C1 segment of cervical spinal cord (tissue), 14 donors: ENCODE data around the gene ARID1A.

Source experiments
- DNase-seq, 14 donors: peaks; one replicate each; lab custom pipeline; 2025; lab: John Stamatoyannopoulos, UW

ARID1A gene

DNA sequence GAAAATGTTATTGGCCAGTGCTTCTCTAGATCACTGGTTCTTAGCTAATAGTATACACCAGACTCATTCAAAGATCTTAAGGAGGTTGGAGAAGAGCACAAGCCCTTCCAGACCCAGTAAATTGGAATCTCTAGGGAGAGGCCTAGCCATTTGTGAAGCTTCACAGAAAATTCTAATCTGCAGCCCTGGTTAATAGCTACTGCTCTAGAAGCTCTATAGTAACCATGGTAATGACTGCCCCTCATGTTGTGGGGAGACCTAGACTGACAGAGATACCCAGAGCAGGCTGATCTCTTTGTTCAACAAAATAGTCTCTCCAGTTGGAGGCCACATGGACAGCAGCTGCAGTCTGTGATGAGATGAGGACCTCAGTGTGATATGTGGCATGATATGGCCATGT is 31.7 kb downstream of the ARID1A start:
- no peak for DNase-seq

DNA sequence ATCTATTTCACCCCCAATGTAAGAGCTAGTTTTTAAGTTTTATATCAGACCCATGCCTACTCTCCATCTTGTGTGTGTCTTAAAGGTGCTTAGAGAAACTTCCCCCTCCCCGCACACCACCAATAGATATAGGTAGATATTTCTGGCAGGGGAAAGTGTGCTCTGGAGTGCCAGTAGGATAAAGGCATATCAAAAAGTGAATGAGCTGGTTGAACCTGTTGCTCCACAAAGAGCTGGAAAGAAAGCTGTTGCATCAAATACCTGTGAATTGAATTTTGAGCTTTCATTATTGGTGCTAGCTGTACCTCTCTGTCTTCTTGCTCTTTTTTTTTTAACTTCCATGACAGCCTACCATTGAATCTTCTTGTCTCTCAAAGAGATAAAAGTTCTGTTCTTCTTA is 32.8 kb downstream of the ARID1A start:
- DNase-seq: no peak

DNA sequence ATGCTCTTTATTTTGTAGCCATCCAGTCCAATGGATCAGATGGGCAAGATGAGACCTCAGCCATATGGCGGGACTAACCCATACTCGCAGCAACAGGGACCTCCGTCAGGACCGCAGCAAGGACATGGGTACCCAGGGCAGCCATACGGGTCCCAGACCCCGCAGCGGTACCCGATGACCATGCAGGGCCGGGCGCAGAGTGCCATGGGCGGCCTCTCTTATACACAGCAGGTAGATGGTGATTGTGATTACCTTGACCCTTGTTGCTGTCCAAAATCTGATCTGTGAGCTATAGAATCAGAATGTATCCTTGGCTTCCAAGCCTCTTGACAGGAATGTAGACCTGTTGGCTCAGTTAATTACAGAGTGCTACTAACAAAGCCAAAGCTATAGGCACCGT is 33.8 kb downstream of the ARID1A start:
- no peak for DNase-seq

DNA sequence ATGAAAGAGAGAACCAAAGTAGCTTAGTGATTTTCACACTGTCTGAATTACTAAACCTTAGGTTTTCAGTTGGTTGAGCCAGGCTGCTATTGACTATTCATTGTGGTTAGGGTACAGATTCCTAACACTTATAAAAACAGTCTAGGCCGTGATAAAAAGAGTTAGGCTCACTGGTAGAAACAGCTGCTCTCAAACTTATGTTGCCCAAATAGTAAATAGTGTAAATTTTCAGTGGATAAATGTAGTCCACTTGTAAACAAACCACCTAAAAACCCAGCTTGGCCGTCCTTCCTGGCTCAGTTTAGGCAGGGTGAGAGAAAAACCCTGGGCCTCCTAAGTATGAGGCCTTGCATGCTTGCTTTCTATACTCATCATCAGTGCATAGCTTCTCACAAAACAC is 34.9 kb downstream of the ARID1A start:
- no peak for DNase-seq

DNA sequence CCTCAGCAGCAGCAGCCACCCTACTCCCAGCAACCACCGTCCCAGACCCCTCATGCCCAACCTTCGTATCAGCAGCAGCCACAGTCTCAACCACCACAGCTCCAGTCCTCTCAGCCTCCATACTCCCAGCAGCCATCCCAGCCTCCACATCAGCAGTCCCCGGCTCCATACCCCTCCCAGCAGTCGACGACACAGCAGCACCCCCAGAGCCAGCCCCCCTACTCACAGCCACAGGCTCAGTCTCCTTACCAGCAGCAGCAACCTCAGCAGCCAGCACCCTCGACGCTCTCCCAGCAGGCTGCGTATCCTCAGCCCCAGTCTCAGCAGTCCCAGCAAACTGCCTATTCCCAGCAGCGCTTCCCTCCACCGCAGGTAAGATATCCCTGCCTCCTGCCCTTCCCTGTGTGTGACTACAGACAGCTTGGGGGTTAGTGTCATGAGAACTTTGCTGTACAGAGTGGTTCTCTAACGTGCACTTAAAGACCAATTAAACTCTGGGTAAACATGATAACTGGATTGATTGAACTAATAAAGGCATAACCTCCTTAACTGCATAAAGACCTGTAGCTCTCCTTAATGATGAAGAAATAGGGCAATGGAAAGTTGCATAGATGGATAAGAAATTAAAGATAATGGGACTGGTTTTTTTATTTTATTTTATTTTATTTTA is 35.6 kb downstream of the ARID1A start:
- DNase-seq: no peak

DNA sequence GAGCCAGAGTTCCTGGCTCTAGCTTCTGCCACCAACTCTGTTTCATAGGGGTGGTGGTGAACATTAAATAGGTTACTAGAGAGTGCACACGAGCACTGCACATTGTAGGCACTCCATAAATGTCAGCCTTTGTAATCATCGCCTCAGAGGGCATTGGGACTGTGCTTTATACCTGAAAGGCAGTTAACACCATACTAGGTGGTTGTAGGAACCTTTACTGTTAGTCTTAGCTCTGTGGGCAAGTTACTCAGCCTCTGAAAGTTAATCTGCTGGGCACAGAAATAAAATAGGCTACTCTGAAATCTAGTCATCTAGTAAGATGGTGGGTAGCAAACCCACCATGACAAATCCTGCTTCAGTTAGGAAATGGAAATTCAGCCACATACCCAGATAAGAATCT is 37.6 kb downstream of the ARID1A start:
- no peak for DNase-seq

DNA sequence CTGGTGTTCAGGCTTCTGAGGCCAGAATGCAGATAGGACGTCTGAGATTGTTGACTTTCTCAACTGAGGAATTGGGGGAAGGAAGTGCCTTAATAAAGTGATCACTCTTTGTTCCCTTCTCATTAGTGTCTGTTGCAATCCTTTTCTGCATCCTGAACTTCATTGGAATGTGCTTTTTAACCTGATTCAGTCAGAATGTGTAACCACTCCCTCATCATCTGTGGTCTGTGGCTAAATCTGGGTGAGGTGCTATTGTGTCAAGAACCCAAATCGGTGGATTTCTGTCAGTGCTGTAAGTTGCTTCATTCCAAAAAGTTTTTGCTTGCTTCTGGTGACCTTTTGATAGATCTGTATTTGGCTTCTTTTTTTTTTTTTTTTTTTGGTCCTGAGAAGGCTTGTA is 38.2 kb downstream of the ARID1A start:
- no peak for DNase-seq

DNA sequence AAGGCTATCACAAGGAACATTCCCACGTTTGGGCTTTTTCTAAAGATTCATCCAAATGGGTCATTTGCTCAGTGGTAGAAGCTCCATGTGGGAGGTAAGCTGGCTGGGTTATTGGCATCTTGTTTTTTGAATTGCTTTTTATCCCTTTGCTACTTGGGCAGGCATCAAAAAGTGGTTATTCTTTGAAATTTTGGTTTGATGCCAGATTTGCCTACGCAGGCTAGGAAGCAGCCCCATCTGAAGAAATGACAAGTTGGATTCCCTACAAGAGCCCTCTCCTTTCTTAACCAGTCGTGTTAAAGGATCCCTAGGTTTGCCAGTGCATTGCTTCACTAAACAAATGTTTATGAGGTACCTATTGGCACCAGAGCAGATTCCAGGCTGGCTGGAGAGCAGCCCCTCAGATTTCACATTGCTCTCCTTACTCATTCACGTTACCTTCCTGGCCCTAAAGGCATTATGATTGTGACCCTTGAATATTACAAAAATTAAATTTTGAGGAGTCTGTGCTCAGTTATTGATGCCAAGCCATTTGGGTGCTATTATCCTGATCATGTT is 38.8 kb downstream of the ARID1A start:
- no peak for DNase-seq

DNA sequence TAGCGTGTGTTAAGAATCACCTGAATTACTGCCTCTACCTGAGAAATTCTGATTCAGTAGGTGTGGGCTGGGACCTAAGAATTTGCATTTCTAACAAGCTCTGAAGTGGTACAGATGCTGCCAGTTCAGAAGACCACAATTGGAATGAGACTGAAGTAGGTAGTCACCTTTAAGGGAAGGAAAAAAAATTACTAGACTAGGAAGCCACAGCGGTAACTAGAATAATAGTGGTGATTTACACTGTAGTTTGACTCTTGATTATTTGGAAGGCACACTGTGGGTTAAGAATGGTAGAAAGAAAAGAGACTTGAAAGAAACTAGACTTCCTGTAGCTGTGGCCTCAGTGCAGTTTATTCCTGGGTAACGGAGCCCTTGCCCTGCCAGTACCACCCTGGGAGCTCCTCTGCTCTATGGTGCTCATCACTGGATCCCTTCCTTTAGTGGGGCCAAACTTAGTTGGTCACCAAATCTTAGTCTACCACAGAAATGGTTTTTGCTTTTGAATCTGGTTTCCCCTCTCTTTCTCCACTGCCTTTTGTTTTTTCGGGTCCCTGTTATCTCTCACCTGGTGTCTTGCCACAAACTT is 43.6 kb downstream of the ARID1A start:
- no peak for DNase-seq

DNA sequence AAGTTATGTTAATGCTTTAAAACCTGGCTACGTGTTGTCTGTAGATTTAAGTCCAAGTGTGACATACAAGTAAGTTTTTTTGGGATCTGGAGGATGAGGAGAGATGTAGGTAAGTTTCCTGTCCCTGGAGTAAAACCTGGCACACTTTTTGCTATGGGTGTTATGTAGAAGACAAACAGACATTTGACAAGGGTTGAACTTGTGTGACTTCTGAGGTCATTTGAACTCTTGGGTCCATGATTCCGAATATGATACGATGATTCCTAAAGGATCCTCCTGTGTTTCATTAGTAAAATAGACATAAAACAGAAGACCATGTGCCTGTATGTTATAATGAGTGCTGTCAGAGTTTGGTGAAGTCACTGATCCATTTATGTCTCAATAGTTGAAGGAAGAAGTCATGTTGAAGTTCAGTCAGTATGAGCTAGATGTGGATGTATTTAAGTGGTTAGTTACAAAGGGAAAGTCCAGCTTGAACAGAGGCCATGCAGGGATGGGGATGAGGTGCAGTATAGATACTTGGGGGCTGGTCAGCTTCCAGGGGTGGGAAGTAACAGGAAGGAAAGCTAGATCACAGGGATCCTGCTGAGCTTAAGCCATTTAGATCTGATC is 44.3 kb downstream of the ARID1A start:
- no peak for DNase-seq

DNA sequence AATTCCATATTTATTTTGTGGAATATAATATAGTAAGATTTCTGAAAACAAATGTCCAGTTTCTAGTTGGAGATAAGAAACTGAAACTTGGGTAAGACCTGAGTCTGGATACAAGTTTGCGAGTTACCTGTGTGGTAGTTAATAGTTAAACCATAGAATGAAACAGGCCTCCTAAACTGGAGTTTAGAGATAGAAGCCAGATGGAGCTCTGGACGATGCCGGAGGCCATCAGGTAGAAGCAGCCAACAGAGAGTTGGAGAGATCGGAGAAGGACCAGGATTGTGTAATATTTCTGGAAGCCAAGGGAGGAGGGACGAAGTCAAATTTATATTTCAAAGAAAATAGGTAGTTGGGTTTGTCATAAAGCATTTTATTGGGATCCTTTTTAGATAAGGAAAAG is 45.1 kb downstream of the ARID1A start:
- peak in 1 of 14 donors; percentile 31 for DNase-seq

DNA sequence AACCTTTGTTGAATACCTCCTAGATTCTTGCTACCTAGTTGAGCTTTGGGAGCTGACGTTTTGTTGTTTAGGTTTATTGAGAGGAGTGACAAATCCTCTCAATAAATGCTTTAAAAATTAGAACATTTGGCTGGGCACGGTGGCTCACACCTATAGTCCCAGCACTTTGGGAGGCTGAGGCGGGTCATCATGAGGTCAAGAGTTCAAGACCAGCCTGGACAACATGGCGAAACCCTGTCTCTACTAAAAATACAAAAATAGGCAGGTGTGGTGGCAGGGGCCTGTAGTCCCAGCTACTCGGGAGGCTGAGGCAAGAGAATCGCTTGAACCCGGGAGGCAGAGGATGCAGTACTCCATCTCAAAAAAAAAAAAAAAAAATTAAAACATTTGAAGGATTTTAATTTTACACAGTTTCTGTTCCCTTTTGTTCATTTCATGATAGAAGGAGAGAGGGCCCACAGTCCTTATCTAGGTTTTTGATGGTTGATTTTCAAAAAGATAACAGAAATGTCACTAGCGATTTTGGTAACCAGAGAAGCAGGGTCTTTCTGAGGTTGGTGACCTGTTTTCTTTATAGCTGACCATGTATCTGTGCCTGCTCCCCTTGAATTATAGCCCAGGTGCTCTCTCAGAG is 47.7 kb downstream of the ARID1A start:
- DNase-seq: no peak

DNA sequence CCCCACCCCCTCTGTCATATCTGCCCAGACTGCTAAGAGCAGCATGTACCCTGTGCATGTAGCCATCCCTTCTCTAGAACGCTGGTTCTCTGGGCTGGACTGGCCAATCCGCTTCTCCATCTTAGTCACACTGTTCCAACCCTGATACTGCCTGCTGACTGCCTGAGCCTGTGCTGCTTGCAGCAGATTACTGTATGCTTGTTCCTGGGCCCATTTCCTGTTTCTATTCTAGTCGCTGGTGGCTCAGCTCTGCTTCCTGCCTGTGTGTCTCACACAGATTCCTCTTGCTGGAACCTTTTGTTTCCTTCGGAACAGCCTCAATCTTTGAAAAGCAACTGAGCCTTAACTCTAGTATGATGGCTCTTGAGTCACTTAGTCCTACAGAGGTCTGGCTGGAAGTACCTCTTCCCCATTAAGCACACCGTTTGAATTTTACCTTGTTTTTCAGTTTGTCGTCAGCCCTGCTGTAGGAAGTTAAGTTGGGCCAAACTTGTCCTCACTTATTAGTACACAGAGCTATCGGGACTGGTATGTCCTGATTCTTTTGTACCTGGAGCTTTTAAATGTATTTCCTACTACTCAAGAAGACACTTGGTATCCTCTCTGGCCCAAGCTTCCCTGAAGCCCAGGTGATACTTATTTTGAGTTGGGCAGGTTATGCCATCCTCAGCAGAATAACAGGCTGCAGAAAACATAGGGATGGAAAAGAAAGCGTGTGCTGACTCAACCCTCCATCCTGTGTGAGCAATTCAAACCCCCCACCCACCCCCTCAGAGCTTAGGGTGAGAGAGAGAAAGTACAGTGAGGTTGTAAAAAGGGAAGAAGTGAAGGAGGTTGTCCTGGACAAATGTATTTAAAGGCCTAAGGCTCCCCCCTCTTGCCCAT is 48.5 kb downstream of the ARID1A start:
- peak in 13 of 14 donors; percentile 9 to 94 (median 57) for DNase-seq

DNA sequence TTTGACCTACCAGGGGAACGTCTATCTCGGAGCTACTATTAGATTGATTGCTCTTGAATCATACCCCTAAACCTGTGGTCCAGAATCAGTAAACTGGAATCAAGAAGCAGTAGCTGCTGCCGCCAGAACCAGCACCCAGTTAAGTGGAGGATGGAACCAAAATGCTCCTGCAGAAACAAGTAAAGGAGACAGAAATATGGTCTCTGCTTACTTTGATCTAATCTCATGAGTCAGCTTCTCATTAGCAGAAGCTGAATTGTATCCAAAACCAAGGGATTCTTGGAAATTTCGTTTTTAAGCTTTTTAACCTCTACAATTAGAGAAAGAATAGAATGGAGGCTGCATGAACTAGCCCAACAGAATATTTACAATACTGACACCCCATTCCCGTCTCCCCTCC is 49.4 kb downstream of the ARID1A start:
- no peak for DNase-seq

DNA sequence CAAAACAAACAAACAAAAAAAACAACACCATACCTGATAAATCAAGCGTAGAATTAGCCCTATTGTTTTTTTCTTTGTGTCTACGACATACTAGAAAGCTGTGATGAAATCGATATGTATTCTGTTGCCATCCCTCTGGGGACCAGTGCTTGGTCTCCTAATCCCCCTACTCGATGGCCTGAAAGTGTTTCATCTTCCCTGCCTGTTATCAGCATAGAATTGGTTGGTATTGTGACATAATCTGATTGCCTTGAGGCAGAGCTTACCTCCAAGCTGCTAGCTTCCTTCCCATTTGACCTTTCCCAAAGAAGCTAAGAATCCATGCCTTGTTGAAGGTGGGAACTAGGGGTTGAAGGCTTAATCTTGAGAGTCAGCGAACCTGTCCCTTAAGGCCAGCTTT is 51.2 kb downstream of the ARID1A start:
- DNase-seq: no peak

DNA sequence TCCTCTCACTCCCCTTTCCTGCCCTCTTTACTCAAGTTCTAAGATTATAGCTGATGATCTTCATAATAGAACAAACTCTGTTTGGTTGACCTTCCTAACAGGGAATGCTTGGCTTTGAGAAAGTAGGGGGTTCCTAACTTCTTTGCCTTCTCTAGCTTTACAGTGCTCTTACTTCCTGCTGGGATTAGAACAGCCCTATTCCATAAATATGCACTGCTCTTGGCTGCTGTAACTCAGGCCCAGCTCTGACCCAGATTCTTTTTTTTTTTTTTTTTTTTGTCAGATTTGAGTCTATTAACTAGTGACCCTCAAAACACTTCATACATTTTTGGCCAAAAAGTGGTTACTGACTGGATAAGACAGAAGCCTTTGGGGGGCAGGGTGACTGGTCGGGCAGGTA is 52.5 kb downstream of the ARID1A start:
- peak in 1 of 14 donors; percentile 64 for DNase-seq

DNA sequence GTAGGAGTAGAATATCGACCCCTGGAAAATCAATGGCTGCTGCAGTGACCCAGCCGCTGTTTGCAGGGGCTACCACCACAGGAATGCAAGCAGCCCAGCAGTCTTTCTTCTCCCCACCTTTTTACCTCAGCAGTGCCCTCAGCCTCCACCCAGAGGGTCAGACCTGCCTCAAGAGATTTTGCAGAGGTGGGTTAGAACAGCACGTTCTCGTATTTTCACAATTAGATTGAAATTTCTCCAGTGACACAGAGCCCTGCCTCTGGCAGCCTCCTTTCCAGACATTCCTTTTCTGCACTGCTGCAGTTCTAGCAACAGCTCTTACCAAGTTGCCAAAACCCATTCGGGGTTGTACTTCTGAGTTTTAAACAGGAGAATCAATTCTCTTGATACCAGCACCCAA is 53.6 kb downstream of the ARID1A start:
- no peak for DNase-seq

DNA sequence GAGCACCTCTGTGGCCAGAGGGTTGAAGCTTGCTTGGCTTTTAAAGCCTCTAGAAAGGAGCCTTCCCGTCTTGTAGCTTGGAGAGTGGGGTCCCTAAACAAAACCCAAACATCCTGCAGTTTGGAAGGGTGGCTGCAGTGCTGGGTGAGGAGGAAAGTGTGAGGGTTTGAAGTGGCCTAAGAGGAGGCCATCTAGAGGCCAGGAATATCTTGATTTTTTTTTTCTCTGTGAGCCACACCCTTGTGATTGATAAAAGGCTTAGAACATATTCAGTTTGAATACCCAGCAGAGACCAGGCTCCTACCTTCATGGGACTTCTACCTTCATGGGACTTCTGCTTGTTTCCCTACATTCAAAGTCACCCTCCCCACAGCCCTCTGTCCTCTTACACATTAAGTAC is 54.6 kb downstream of the ARID1A start:
- no peak for DNase-seq

DNA sequence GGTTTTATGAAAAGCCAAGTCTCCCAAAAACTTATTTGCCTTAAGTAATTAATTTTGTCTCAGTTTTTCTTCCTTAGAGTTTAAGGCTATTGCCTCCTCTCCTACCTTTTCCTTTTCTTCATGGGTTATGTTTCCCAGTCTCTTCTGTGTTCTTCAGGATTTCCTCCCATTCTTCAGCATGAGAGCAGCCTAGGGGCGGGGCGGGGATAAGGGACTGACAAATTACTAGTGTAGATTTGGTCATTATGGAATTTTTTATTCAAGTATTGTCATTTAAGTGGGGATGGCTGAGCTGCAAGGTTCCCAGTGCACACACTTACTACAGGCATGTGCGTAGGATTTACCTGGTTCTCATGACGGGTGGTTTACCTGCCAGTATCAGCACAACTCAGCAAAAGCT is 56.7 kb downstream of the ARID1A start:
- DNase-seq: no peak

DNA sequence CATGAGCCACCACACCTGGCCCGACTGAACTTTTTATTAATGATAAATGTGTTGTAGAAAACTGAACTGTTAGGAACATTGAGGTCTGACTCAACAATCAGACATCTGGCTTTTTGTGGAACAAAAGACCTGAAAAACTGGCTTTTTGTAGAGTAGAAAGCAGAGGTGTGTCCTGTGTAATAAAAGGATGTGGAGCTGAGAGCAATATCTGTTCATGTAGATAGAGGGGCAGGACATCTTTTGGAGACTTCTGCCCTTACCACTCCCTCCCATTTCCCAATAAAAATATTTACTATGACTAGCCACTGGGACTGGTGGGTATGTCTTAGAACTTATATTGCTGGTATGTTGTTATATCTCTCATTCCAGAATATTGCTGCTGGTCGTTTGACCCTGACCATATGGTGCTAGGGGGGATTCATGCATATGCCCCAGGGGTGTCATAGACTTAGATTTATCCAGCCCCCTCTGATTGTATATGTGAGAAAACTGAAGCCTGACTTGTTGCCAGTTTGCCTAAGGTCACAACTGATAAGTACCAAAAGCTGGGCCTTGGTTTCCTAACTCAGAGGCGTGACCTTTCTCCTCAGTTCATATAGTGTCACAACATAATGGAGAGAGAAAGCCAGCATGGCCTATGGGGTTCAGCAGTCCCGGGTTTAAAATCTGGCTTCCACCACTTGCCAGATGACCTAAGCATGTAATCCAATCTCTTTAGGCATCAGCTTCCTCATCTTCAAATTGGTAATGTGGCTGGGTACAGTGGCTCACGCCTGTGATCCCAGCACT is 58.5 kb downstream of the ARID1A start:
- no peak for DNase-seq

DNA sequence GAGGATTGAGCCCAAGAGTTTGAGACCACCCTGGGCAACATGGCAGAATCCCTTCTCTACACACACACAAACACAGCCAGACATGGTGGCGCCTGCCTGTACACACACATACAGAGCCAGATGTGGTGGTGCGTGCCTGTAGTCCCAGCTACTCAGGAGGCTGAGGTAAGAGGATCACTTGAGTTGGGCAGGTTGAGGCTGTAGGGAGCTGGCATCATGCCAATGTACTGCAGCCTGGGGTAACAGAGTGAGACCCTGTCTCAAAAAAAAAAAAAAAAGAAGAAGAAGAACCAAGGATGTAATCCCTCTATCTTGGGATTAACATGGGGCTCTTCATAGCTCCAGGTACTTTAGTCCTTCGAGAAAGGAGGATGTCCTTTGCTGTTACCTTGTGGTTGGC is 62.5 kb downstream of the ARID1A start:
- DNase-seq: no peak
